Mucosa of stomach (tissue), 1 donor: ENCODE data around the gene XYLT2.
"Not testable (repeated sequence)": the region's sequence is repeated elsewhere in the genome, so short reads cannot be mapped to it uniquely, and the experiment has no call there.

Source experiments
- H3K27me3 ChIP-seq: one replicate; pipeline ENCODE4 v1.7.0; 2013; ENCODE audit warnings: mild to moderate bottlenecking, low read length; ENCODE audit not compliant: control insufficient read depth, insufficient read depth
- H3K36me3 ChIP-seq: one replicate; pipeline ENCODE4 v1.7.0; 2013; ENCODE audit warnings: low read length; ENCODE audit not compliant: control insufficient read depth, insufficient read depth
- H3K4me1 ChIP-seq: one replicate; pipeline ENCODE4 v1.7.0; 2013; ENCODE audit warnings: mild to moderate bottlenecking, low read length; ENCODE audit not compliant: control insufficient read depth, insufficient read depth
- H3K4me3 ChIP-seq: one replicate; pipeline ENCODE4 v1.7.0; 2013; ENCODE audit warnings: low read length
- H3K9ac ChIP-seq: one replicate; pipeline ENCODE4 v1.7.0; 2013; ENCODE audit warnings: mild to moderate bottlenecking, low read length, moderate library complexity
- H3K9me3 ChIP-seq: one replicate; pipeline ENCODE4 v1.7.0; 2013; ENCODE audit warnings: mild to moderate bottlenecking, low read length, moderate library complexity; ENCODE audit not compliant: control insufficient read depth
- donor health status: Pancreatic carcinoma.

The XYLT2 gene

DNA sequence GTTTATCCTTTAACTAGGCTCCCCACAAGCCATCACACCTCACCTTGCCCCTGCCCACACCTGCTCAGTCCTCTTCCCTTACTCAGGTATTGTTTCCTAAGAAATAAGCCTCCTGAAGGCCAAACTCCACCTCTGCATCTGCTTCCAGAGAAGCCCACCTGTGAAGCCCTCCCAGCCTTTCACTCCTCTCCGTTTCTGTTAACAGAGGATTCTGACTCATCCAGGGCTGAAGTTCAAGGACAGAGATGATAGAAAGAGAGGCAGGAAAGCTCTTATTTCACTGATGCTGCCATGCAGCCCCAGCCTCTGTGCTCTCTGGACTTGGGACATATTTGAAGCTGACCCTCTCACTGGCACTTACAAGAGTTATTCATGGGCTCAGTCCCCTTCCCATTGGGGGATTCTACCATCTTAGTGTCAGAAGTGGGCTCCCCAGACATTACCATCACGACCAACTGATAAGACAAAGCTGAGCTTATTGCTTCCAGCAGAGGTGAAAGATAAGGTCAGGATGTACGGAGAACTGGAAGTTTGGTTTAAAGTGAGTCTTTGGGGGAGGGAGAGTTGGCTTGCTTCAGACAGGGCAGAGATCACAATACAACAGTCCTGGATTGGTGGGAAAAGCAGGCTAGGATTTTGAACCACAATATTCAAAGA is 35.3 kb upstream of the XYLT2 start:
- Histone ChIP-seq H3K9ac (no peak overlapping the region), H3K4me1 (no peaks in the 10 kb centered on the region), H3K9me3 (no peaks in the 10 kb centered on the region), H3K36me3 (no peaks in the 10 kb centered on the region), H3K4me3 (no peak overlapping the region), H3K27me3 (no peaks in the 10 kb centered on the region)

DNA sequence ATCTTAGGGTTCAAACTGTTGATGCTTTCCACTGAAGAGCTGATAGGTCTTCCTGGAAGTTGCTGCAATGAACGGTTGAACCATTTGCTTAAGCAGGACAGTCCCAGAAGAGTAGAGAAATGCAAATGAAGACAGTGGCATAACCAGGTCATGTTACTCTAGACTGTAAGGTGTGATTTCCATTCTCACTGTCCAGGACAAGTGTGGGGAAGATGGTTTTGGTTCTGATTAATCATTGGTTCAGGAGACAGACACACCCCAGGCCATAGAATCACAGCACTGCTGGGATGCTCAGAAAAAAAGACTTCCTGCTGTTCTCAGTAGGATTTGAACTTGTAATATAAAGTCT is 34.8 kb upstream of the XYLT2 start:
- no peaks in the 10 kb centered on the region for H3K9me3 ChIP-seq

DNA sequence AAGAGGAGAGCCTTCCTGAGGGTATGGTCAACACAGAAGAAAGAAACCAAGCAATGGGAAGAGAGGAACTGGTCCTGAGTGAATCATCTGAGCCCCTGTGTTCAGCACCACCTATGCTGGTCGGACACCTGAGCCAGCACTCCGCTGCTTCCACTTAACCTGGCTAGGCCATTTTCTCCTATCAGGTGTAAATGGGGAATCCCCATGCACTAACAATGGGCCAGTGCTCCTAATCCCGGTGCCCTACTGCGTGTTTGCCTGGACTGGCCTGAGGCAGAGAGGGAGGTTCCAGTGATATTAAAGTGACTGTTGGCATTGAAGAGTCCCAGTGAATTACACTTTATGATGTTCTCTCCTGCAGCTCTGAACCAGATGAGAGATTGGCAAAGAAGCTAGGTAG is 34.4 kb upstream of the XYLT2 start:
- Histone ChIP-seq H3K9me3 (no peaks in the 10 kb centered on the region), H3K27me3 (no peaks in the 10 kb centered on the region), H3K36me3 (no peaks in the 10 kb centered on the region), H3K4me3 (no peak overlapping the region), H3K4me1 (no peaks in the 10 kb centered on the region), H3K9ac (no peak overlapping the region)

More for the DNA sequence above, 34.8 kb upstream of the XYLT2 start:
- Histone ChIP-seq H3K4me1 (no peaks in the 10 kb centered on the region), H3K9ac (no peak overlapping the region), H3K36me3 (no peaks in the 10 kb centered on the region), H3K4me3 (no peak overlapping the region), H3K27me3 (no peaks in the 10 kb centered on the region)

DNA sequence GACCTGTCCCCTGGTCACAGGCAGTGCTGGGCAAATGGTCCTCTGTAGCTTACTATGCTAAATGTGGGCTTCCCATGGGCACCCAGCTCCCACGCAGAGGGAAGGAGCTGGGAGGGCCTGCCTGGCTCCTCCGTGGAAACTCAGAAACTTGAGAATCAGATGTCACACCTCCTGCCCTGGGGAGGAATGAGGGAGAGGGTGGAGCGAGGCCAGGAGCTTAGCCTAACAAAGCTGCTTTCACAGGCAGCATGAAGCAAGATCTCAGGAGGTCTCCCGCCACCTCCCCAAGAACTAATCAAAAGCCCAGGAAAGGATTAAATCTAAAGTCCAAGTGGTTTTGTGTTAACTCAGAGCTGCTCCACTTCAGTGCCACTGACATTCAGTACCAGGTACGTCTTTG is 33.6 kb upstream of the XYLT2 start:
- Histone ChIP-seq H3K36me3 (no peaks in the 10 kb centered on the region), H3K9me3 (no peaks in the 10 kb centered on the region), H3K9ac (no peak overlapping the region), H3K4me1 (no peaks in the 10 kb centered on the region), H3K4me3 (no peak overlapping the region), H3K27me3 (no peaks in the 10 kb centered on the region)

DNA sequence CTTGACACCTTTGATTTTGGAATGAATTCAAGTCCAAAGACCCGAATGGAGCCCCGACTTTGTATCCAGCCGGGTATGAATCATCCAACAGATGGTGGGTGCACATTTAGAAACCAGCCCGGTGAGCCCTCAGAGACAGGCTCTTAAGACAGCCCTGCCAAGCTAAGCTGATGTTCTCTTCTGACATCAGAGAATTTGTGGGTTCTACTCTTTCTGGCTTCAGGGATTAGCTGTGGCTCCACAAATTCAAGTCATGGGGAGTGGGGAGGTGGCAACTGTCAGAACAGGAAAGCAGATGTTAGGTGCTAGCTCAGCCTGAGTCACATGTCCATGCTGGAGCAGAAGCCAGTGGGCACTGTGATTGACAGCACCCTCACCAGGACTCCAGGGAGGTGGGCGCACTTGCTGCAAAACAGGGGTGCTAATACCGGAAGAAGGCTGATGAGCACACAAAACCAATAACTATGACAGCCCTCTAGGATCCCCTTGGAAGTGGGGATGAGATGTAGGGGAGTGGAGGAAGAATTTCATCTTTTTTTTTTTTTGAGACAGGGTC is 31.4 kb upstream of the XYLT2 start:
- Histone ChIP-seq H3K27me3 (no peaks in the 10 kb centered on the region), H3K36me3 (no peaks in the 10 kb centered on the region), H3K9ac (no peak overlapping the region), H3K4me3 (no peak overlapping the region), H3K4me1 (no peaks in the 10 kb centered on the region), H3K9me3 (no peaks in the 10 kb centered on the region)

DNA sequence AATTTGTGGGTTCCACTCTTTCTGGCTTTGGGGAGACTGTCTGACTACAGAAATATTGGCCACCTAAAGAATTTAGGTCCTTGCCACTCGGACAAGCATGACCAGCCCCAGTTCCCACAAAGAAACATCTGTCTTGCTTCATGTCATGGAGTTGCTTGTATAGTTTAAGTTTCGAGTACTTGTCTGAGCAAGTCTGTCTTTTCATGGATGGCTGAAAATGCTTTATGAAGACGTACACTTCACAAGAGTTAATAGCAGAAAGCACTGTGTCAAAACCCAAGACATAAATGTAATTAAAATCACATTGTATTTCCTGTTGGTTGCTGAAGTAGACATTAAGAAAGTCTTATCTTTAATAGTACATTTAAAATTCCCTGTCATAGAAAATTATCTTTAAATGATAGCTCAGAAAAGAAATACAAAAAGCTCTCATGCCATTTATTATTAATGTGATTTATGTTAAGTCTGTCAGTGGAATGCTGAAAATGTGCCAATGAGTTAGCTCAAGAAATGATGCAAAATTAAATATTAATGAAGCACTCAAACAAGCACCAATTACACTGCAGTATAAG is 29.8 kb upstream of the XYLT2 start:
- no peaks in the 10 kb centered on the region for H3K36me3 ChIP-seq
- no peaks in the 10 kb centered on the region for H3K27me3 ChIP-seq
- no peak overlapping the region for H3K9ac ChIP-seq
- no peaks in the 10 kb centered on the region for H3K4me1 ChIP-seq
- no peak overlapping the region for H3K4me3 ChIP-seq
- no peaks in the 10 kb centered on the region for H3K9me3 ChIP-seq

DNA sequence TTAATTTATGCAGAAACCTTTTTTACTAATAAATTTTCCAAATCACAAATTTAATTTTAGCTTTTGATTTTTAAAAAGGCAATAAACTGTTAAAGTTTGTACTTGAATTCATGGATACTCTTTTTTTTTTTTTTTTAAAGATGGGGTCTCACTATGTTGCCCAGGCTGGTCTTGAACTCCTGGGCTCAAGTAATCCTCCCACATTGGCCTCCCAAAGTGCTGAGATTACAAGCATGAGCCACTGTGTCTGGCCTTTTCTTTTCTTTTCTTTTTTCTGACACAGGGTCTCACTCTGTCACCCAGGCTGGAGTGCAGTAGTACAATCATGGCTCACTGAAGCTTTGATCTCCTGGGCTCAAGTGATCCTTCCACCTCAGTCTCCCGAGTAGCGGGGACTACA is 29.3 kb upstream of the XYLT2 start:
- not testable (repeated sequence) for H3K27me3 ChIP-seq, H3K9me3 ChIP-seq, H3K36me3 ChIP-seq, H3K4me3 ChIP-seq, H3K4me1 ChIP-seq, H3K9ac ChIP-seq

DNA sequence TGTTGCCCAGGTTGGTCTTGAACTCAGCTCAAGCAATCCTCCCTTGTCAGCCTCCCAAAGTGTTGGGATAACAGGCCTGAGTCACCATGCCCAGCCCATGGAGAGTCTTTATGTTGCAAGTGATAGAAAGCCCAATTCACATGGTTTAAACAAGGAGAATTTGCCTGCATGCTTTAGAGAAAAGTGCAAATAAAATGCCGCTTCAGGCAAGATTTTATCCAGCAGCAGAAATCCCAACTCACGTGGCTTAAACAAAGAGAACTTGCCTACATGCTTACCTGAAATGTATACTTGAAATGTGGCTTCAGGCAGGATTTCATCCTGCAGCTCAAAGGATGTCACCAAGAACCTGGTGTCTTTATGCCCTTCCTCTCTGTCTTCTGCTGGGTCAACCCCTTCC is 28.8 kb upstream of the XYLT2 start:
- Histone ChIP-seq H3K9me3 (no peaks in the 10 kb centered on the region), H3K4me3 (no peak overlapping the region), H3K4me1 (no peaks in the 10 kb centered on the region), H3K9ac (no peak overlapping the region), H3K36me3 (no peaks in the 10 kb centered on the region), H3K27me3 (no peaks in the 10 kb centered on the region)

DNA sequence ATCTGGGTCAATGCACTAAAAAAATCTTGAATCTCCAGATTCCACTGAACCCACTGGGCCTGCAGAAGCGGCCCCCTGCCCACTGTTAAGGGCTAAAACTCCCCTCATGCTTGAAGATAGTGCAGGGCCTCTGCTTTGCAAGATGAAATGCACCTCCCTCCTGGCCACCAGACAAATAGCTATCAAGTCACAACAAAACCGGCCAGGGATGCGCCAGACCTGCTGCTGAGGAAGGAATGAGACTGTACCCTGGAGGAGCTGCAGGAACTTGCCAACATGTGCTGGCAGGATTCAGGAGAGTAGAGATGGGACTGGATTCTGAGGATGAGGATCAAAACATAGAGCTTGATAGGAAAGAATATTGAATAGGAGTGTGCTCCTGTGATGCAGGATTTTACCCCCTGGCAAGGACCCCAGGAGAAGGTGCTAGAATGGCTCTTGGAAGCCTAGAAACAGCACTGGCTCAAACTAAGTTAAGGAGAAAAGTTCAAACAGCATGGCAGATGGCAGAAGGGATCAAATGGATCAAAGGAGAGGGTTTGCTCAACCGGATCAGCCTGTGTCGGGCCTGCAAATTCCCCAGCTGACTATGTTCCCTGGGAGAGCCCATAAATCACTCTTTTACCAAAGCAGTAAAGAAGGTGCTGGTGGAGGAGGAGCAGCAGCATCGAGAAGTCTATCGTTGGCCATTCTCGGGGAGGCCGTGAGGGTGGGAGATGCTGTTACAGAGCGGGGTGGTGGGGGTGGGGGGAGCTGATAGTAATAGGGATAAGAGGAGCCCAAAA is 27.2 kb upstream of the XYLT2 start:
- no peak overlapping the region for H3K4me3 ChIP-seq

DNA sequence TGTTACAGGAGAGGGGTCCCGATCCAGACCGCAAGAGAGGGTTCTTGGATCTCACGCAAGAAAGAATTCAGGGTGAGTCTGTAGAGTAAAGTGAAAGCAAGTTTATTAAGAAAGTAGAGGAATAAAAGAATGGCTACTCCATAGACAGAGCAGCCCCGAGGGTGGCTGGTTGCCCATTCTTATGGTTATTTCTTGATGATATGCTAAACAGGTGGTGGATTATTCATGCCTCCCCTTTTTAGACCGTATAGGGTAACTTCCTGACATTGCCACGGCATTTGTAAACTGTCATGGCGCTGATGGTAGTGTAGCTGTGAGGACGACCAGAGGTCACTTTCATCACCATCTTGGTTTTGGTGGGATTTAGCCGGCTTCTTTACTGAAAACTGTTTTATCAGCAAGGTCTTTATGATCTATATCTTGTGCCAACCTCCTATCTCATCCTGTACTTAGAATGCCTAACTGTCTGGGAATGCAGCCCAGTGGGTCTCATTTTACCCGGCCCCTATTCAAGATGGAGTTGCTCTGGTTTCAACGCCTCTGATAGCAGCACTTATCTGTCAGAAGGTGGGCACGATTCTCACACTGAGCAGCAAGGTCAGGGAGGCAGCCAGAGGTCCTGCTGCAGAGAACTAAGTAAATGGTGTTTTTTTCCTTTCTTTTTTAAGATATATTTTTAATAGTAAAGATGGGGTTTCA is 26.5 kb upstream of the XYLT2 start:
- Histone ChIP-seq H3K36me3 (no peaks in the 10 kb centered on the region), H3K4me1 (no peaks in the 10 kb centered on the region), H3K4me3 (no peak overlapping the region), H3K27me3 (no peaks in the 10 kb centered on the region), H3K9me3 (no peaks in the 10 kb centered on the region), H3K9ac (no peak overlapping the region)

More for the DNA sequence above, 27.2 kb upstream of the XYLT2 start:
- H3K4me1 ChIP-seq, result no peaks in the 10 kb centered on the region
- no peak overlapping the region for H3K9ac ChIP-seq
- no peaks in the 10 kb centered on the region for H3K9me3 ChIP-seq
- H3K36me3 ChIP-seq, result no peaks in the 10 kb centered on the region
- H3K27me3 ChIP-seq, result no peaks in the 10 kb centered on the region

DNA sequence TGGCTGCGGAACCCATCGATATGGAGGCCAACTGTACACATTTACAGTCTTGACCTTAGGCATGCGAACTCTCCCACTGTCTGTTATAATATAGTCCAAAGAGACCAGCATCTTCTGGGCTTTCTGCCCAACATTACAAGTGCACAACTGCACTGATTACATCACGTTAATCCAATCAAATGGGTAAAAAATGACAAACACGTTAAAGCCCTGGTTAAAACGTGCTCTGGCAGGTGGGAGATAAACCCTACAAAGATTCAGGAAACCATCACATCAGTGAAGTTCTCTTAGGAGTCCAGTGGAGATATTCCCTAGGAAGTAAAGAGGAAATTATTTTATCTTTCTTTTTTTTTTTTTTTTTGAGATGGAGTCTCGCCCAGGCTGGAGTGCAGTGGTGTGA is 23.7 kb upstream of the XYLT2 start:
- H3K27me3 ChIP-seq, result no peaks in the 10 kb centered on the region
- H3K36me3 ChIP-seq, result no peaks in the 10 kb centered on the region
- no peak overlapping the region for H3K9ac ChIP-seq
- no peak overlapping the region for H3K4me3 ChIP-seq
- no peaks in the 10 kb centered on the region for H3K4me1 ChIP-seq
- H3K9me3 ChIP-seq, result no peaks in the 10 kb centered on the region

DNA sequence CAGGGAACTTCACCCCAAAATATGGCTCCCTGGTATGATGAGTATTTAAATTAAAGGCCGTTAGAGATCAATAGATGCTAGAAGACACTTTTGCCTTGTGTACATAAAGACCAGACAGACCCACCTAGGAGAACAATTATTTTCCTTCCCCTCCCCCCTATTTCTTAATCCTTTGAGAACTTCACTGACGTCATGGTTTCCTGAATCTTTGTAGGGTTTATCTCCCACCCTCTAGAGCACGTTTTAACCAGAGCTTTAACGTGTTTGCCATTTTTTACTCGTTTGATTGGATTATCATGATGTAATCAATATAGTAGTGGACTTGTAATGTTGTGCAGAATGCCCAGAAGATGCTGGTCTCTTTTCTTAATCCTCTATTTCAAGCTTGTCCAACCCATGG is 22.9 kb upstream of the XYLT2 start:
- no peak overlapping the region for H3K9ac ChIP-seq
- H3K9me3 ChIP-seq, result no peaks in the 10 kb centered on the region
- no peaks in the 10 kb centered on the region for H3K27me3 ChIP-seq
- H3K36me3 ChIP-seq, result no peaks in the 10 kb centered on the region
- H3K4me3 ChIP-seq, result no peak overlapping the region
- H3K4me1 ChIP-seq, result no peaks in the 10 kb centered on the region
